Spleen (tissue), 11 donors: ENCODE measurements around the gene BEST1. TPM values are rescaled to one million over a fixed set of nuclear protein-coding genes. Genes with fewer than 3 reads are reported as not detected.

Experiments
- DNase-seq: peaks from one replicate; pipeline ENCODE4 v3.0.0-alpha.2; 2020
- H3K27ac ChIP-seq, 8 donors: fragments of 200-600 bp; sonication (generic) in 7 of 8; 1 replicate in 4 of 8; 2 replicates in 4 of 8; pipeline versions ENCODE4 v1.5.0 to v1.8.0; 2016 to 2021; ENCODE audit warnings: inconsistent platforms in 4 of 8, mild to moderate bottlenecking in 4 of 8, moderate library complexity in 1 of 8
- H3K27me3 ChIP-seq, 7 donors: fragments of 200-600 bp; sonication (generic) in 6 of 7; replicated peaks in 1 of 7; 1 replicate in 4 of 7; 2 replicates in 3 of 7; pipeline versions ENCODE4 v1.5.0 to v1.8.0; 2016 to 2021; ENCODE audit warnings: inconsistent platforms in 3 of 7, mild to moderate bottlenecking in 1 of 7
- H3K36me3 ChIP-seq, 6 donors: fragments of 200-600 bp; sonication (generic) in 5 of 6; 1 replicate in 4 of 6; 2 replicates in 2 of 6; pipeline versions ENCODE4 v1.5.0 to v1.8.0; 2016 to 2021; ENCODE audit warnings: inconsistent platforms in 2 of 6
- H3K4me1 ChIP-seq, 6 donors: fragments of 200-600 bp; sonication (generic) in 5 of 6; 1 replicate in 3 of 6; 2 replicates in 3 of 6; pipeline versions ENCODE4 v1.5.0 to v1.8.0; 2016 to 2021; ENCODE audit warnings: inconsistent platforms in 3 of 6
- H3K4me3 ChIP-seq, 8 donors: fragments of 200-600 bp; sonication (generic) in 7 of 8; 1 replicate in 4 of 8; 2 replicates in 4 of 8; pipeline versions ENCODE4 v1.5.0 to v1.8.0; 2016 to 2021; ENCODE audit warnings: inconsistent platforms in 4 of 8, mild to moderate bottlenecking in 4 of 8, moderate library complexity in 2 of 8
- H3K9me3 ChIP-seq, 8 donors: fragments of 200-600 bp; sonication (generic) in 7 of 8; 1 replicate in 4 of 8; 2 replicates in 4 of 8; pipeline versions ENCODE4 v1.5.0 to v1.8.0; 2016 to 2021; ENCODE audit warnings: inconsistent platforms in 4 of 8
- CTCF ChIP-seq, 11 experiments: fragments of 200-600 bp in 7 of 11; fragments of 450-650 bp in 4 of 11; sonication (generic) in 4 of 11; IDR thresholded peaks in 8 of 11; conservative IDR thresholded peaks in 3 of 11; 1 replicate in 7 of 11; 2 replicates in 4 of 11; pipeline versions ENCODE4 v1.4.0 to v1.8.0; 2016 to 2021; ENCODE audit warnings: antibody characterized with exemption in 11 of 11, inconsistent platforms in 4 of 11, mild to moderate bottlenecking in 1 of 11
- POLR2A ChIP-seq, 3 donors: fragments of 450-650 bp; IDR thresholded peaks; one replicate each; pipeline ENCODE4 v1.5.1; 2017; ENCODE audit warnings: antibody characterized with exemption in 3 of 3, mild to moderate bottlenecking in 1 of 3
- POLR2AphosphoS5 ChIP-seq, 3 donors: sonication (generic); formaldehyde crosslinking; IDR thresholded peaks; one replicate each; pipeline ENCODE4 v1.5.1; 2017; ENCODE audit warnings: antibody characterized with exemption in 3 of 3
- WGBS, 5 donors: extraction: QIAGEN DNeasy Blood & Tissue Kit in 3 of 5; methylation state at CpG; one replicate each; pipeline versions ENCODE4 v1.1.5 to v1.1.7; 2013 to 2018; 5-methylcytosine and 5-hydroxymethylcytosine counted together
- intact Hi-C: fragments of 100-400 bp; cut with DNase I; formaldehyde crosslinking; loops from one replicate; pipeline ENCODE4 v1.15.0; 2023; ENCODE audit warnings: low total_unique reads
- polyA plus RNA-seq, 3 donors: library from polyadenylated mRNA; stranded (reverse); fragments of 200-250 nt; gene quantifications; one replicate each; pipeline ENCODE4 v1.2.1, GENCODE V29; 2013
- total RNA-seq, 7 donors: library from RNA; depleted of rRNA in 3 of 7; stranded (reverse); fragments of >200 nt in 3 of 7; fragmentation: NEBNext Ultra II Directional in 4 of 7; extraction: Animal tissue kit (Norgen Biotek cat#: 25700) in 4 of 7; gene quantifications; one replicate each; pipeline versions ENCODE4 v1.1.0 to v1.2.1, GENCODE V29; 2016 to 2021
- donor health status: healthy with polysubstance abuse.
- donor health status: DM: no; HTN: no; CAD: no; lungs with moderate emphysema.
- donor health status: DM: no; HTN: no; CAD: no.
- donor health status: Bipolar disorder and iron deficiency.
- donor health status: healthy.
- donor health status: DM: no; HTN: no; CAD: no.
- donor health status: DM: yes; HTN: yes; CAD: no.

The BEST1 gene
- total and polyA plus RNA-seq, 10 donors = 2.6 to 20.4 (median 10.8) TPM

GRCh38 chr11:61983419-61983818 is 33.3 kb downstream of the BEST1 start:
- Histone ChIP-seq H3K27me3 (no peaks in the 10 kb centered on the region), H3K36me3 (no peaks in the 10 kb centered on the region), H3K27ac (peak overlapping the region in 2 of 8 donors; percentile 12 to 33), H3K4me1 (peaks cover 3 to 48% (median 20%) of the 10 kb centered on the region in 6 donors), H3K4me3 (no peak overlapping the region), H3K9me3 (peaks cover 0 to 13% (median 3%) of the 10 kb centered on the region in 8 donors)
- peak; percentile 75 for DNase-seq
- no peak for TF ChIP-seq POLR2A (IDR thresholded peaks at IDR 0.05)
- TF ChIP-seq CTCF (IDR thresholded peaks at IDR 0.05 in 8 of 11, conservative IDR thresholded peaks at IDR 0.05 in 3 of 11) = no peak
- TF ChIP-seq POLR2AphosphoS5 (IDR thresholded peaks at IDR 0.05) = peak in 1 of 3 donors; percentile 30
- intact Hi-C loops = no loop called here
- 86 to 92% (median 91%) methylated on average over 1 of the region's 1 CpG for WGBS, 5 donors

GRCh38 chr11:61985869-61986268 is 35.7 kb downstream of the BEST1 start:
- WGBS, 5 donors = 85 to 90% (median 87%) methylated on average over 5 of the region's 5 CpGs
- TF ChIP-seq POLR2A (IDR thresholded peaks at IDR 0.05) (no peak), POLR2AphosphoS5 (IDR thresholded peaks at IDR 0.05) (no peak), CTCF (IDR thresholded peaks at IDR 0.05 in 8 of 11, conservative IDR thresholded peaks at IDR 0.05 in 3 of 11) (no peak)

GRCh38 chr11:61994981-61995380 is 44.8 kb downstream of the BEST1 start:
- Histone ChIP-seq H3K27me3 (no peaks in the 10 kb centered on the region), H3K9me3 (peaks cover 0 to 24% (median 18%) of the 10 kb centered on the region in 8 donors), H3K4me3 (no peak overlapping the region), H3K36me3 (no peaks in the 10 kb centered on the region), H3K4me1 (no peaks in the 10 kb centered on the region), H3K27ac (no peak overlapping the region)
- TF ChIP-seq CTCF (IDR thresholded peaks at IDR 0.05 in 8 of 11, conservative IDR thresholded peaks at IDR 0.05 in 3 of 11) (no peak), POLR2AphosphoS5 (IDR thresholded peaks at IDR 0.05) (no peak), POLR2A (IDR thresholded peaks at IDR 0.05) (no peak)
- 90 to 98% (median 94%) methylated on average over 3 of the region's 3 CpGs for WGBS, 5 donors
- DNase-seq = no peak
- intact Hi-C loops = no loop called here

More at GRCh38 chr11:61985869-61986268, 35.7 kb downstream of the BEST1 start:
- H3K4me3 ChIP-seq = no peak overlapping the region
- H3K4me1 ChIP-seq = peaks cover 0 to 29% (median 12%) of the 10 kb centered on the region in 6 donors
- intact Hi-C loops = no loop called here
- no peak overlapping the region for H3K27ac ChIP-seq
- H3K27me3 ChIP-seq = no peaks in the 10 kb centered on the region
- no peaks in the 10 kb centered on the region for H3K36me3 ChIP-seq
- peaks cover 0 to 13% (median 3%) of the 10 kb centered on the region in 8 donors for H3K9me3 ChIP-seq
- DNase-seq = no peak

- DNase-seq = no peak
- intact Hi-C loops = no loop called here
- WGBS, 5 donors = 95 to 100% (median 99%) methylated on average over 4 of the region's 4 CpGs
Measured at GRCh38 chr11:61996933-61997332, 46.8 kb downstream of the BEST1 start.

More at GRCh38 chr11:61996933-61997332, 46.8 kb downstream of the BEST1 start:
- Histone ChIP-seq H3K9me3 (peaks cover 0 to 21% (median 17%) of the 10 kb centered on the region in 8 donors), H3K4me3 (no peak overlapping the region), H3K4me1 (no peaks in the 10 kb centered on the region), H3K36me3 (no peaks in the 10 kb centered on the region), H3K27ac (no peak overlapping the region), H3K27me3 (no peaks in the 10 kb centered on the region)
- no peak for TF ChIP-seq POLR2A (IDR thresholded peaks at IDR 0.05)
- no peak for TF ChIP-seq CTCF (IDR thresholded peaks at IDR 0.05 in 8 of 11, conservative IDR thresholded peaks at IDR 0.05 in 3 of 11)
- TF ChIP-seq POLR2AphosphoS5 (IDR thresholded peaks at IDR 0.05) = no peak
